ENCODE results near the gene TUBB4B. TPM values are rescaled to one million over a fixed set of nuclear protein-coding genes. Genes with fewer than 3 reads are reported as not detected.

TUBB4B gene
- polyA plus RNA-seq, 1 of the 3 experiments (the other 2 are of a cell fraction) = 508 TPM

DNA sequence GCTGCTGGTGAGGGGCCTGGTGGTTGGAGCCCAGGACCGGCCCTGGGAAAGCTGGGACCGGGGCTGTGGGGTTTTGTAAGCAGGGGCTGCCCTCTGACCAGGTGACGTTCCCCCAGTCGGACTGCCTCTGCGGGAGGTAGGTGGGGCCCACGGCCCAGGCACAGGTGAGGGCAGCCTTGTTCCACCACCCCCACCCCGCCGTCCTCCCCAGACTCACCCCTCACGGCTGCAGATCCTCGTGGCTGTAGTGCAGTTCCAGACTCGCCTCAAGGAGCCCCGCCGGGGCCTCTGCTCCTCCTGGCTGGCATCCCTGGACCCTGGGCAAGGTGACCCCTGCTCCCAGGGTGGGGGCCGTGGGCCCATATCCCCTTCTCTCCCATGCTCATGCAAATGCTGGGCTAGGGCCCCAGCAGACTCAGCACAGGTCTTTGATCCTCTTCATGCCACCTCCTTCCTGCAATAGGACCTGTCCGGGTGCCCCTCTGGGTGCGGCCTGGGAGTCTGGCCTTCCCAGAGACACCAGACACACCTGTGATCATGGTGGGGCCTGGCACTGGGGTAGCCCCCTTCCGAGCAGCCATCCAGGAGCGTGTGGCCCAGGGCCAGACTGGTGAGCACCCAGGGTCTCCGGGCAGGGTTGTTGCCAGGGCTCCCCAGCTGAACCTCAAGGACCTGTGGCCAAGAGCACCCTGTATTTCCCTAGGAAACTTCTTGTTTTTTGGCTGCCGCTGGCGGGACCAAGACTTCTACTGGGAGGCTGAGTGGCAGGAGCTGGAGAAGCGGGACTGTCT is 25.7 kb upstream of the TUBB4B start:
- H3K4me3 ChIP-seq (ENCODE audit: low read depth in 2 of 2, low read length in 1 of 2) = no peak overlapping the region
- POLR2A ChIA-PET = no interaction called here
- H4K20me1 ChIP-seq (ENCODE audit: insufficient read depth) = no peaks in the 10 kb centered on the region
- H3K79me2 ChIP-seq (ENCODE audit: insufficient read depth) = no peaks in the 10 kb centered on the region
- no peak for DNase-seq
- no peaks in the 10 kb centered on the region for H3F3A ChIP-seq (replicated peaks; ENCODE audit: insufficient read depth)
- no peak overlapping the region for H3K9ac ChIP-seq
- CTCF ChIA-PET = interaction anchor here (0.6 to 1.9 kb wide), 3 partner anchors 10 to 21 kb away, joined by 3 to 7 read pairs (median 6); partner anchors contain the start of gene RNF224
- H3K36me3 ChIP-seq (replicated peaks in 1 of 2; ENCODE audit: control insufficient read depth in 1 of 2, insufficient read depth in 2 of 2, low read length in 1 of 2) = peaks cover 0 to 14% of the 10 kb centered on the region in 2 experiments
- H3K27me3 ChIP-seq (ENCODE audit: insufficient read depth) = no peaks in the 10 kb centered on the region
- WGBS (ENCODE audit: low lambda C conversion rate) = 95% methylated on average over 7 of the region's 22 CpGs
- H3K27ac ChIP-seq (ENCODE audit: low read depth in 2 of 2, low read length in 1 of 2) = no peak overlapping the region
- no peaks in the 10 kb centered on the region for H3K9me2 ChIP-seq
- H3K4me2 ChIP-seq = no peak overlapping the region
- no peak for TF ChIP-seq RAD21 (IDR thresholded peaks at IDR 0.05; ENCODE audit: low read length)
- TF ChIP-seq, protein P1, sequence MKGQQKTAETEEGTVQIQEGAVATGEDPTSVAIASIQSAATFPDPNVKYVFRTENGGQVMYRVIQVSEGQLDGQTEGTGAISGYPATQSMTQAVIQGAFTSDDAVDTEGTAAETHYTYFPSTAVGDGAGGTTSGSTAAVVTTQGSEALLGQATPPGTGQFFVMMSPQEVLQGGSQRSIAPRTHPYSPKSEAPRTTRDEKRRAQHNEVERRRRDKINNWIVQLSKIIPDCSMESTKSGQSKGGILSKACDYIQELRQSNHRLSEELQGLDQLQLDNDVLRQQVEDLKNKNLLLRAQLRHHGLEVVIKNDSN (IDR thresholded peaks at IDR 0.05; ENCODE audit: borderline replicate concordance, low read depth) = no peak
- TF ChIP-seq RXRA (IDR thresholded peaks at IDR 0.05; ENCODE audit: borderline replicate concordance, low read depth) = no peak
- no peak for TF ChIP-seq TAF1 (IDR thresholded peaks at IDR 0.05; ENCODE audit: borderline replicate concordance, low read depth, low read length)
- TF ChIP-seq SMC3 (IDR thresholded peaks at IDR 0.05; ENCODE audit: low read depth, low read length) = no peak
- TF ChIP-seq JUND (IDR thresholded peaks at IDR 0.05) = no peak
- TF ChIP-seq, protein P2, sequence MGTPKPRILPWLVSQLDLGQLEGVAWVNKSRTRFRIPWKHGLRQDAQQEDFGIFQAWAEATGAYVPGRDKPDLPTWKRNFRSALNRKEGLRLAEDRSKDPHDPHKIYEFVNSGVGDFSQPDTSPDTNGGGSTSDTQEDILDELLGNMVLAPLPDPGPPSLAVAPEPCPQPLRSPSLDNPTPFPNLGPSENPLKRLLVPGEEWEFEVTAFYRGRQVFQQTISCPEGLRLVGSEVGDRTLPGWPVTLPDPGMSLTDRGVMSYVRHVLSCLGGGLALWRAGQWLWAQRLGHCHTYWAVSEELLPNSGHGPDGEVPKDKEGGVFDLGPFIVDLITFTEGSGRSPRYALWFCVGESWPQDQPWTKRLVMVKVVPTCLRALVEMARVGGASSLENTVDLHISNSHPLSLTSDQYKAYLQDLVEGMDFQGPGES (IDR thresholded peaks at IDR 0.05; ENCODE audit: low read depth, low read length) = no peak
- TF ChIP-seq TCF12 (IDR thresholded peaks at IDR 0.05) = no peak
- TF ChIP-seq, protein P3, sequence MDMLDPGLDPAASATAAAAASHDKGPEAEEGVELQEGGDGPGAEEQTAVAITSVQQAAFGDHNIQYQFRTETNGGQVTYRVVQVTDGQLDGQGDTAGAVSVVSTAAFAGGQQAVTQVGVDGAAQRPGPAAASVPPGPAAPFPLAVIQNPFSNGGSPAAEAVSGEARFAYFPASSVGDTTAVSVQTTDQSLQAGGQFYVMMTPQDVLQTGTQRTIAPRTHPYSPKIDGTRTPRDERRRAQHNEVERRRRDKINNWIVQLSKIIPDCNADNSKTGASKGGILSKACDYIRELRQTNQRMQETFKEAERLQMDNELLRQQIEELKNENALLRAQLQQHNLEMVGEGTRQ (IDR thresholded peaks at IDR 0.05; ENCODE audit: borderline replicate concordance, low read depth, low read length) = no peak
- no peak for TF ChIP-seq MXI1 (IDR thresholded peaks at IDR 0.05; ENCODE audit: low read depth, low read length)
- TF ChIP-seq CHD2 (IDR thresholded peaks at IDR 0.05; ENCODE audit: low read length, partially characterized antibody) = no peak
- TF ChIP-seq TEAD4 (IDR thresholded peaks at IDR 0.05; ENCODE audit: borderline replicate concordance, insufficient read depth) = no peak
- no peak for TF ChIP-seq YY1 (IDR thresholded peaks at IDR 0.05; ENCODE audit: low read depth)
- TF ChIP-seq RCOR1 (IDR thresholded peaks at IDR 0.05; ENCODE audit: low read length) = no peak
- no peak for TF ChIP-seq ELF1 (IDR thresholded peaks at IDR 0.05)
- no peak for TF ChIP-seq EZH2phosphoT487 (IDR thresholded peaks at IDR 0.05; ENCODE audit: borderline replicate concordance, low read depth)
- TF ChIP-seq FOSL2 (IDR thresholded peaks at IDR 0.05; ENCODE audit: borderline replicate concordance, low read depth) = no peak
- no peak overlapping the region for H2AFZ ChIP-seq (ENCODE audit: low read depth)
- H3K9me3 ChIP-seq = no peaks in the 10 kb centered on the region
- H3K4me1 ChIP-seq (ENCODE audit: control insufficient read depth in 1 of 2, insufficient read depth in 2 of 2, low read depth in 1 of 2, low read length in 1 of 2) = 0 out of 4 replicates have a peak, but pooled peaks cover 0 to 5% of the 10 kb centered on the region in 2 experiments

All from SK-N-SH (cell line).